Skin of body (tissue), 2 donors: ENCODE data around the gene ABCC5. TPM values are rescaled to one million over a fixed set of nuclear protein-coding genes. Genes with fewer than 3 reads are reported as not detected.
"Not testable (repeated sequence)": the region's sequence is repeated elsewhere in the genome, so short reads cannot be mapped to it uniquely, and the experiment has no call there.

ENCODE experiments used
- DNase-seq: peaks from one replicate; lab custom pipeline; 2025; lab: John Stamatoyannopoulos, UW
- total RNA-seq: library from RNA; depleted of rRNA; stranded (reverse); fragments of >200 nt; gene quantifications from one replicate; pipeline ENCODE4 v1.2.3, GENCODE V29; 2014

ABCC5 gene
- total RNA-seq, 1 donor from 2014 or later: 26.0 TPM

DNA sequence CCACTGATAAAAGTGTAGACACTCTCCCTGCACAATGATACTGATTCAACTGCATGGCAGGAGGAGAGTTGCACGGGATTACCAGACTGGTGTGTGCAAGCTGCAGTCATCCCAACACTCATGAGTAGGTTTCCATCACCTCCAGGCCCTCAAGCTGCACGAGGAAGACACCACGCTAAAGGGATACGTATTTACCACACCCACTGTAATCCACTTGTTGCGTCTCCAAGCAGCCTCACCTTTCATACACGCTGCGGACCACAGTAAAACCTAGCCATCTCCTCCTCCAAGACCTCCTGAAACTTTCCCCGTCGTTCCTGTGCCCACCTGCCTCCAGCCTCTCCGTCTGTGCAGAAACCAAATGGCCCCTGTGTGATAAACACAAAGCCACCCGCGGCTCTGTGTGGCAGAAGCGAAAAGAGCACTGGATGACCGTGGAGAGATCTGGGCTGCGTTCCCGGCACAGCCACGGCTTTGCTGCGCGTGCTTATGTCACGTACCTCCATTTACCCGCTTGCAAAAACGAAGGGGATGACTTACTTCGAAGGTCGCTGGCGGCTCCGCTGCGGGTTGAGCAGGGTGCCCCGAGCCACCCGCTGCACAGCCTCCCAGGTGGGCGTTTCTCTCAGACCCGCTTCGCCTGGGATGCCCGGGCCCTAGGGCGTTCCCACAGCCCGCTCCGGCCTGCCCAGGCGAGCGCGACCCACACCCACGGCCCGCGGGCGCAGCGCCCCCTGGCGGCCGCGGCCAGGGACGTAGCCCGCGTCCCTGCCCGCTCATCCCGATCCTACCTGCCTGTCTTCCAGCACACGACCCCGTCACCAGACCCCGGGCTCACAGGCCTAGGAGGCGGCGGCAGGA lies 643 bp downstream of the ABCC5 start:
- DNase-seq: no peak

DNA sequence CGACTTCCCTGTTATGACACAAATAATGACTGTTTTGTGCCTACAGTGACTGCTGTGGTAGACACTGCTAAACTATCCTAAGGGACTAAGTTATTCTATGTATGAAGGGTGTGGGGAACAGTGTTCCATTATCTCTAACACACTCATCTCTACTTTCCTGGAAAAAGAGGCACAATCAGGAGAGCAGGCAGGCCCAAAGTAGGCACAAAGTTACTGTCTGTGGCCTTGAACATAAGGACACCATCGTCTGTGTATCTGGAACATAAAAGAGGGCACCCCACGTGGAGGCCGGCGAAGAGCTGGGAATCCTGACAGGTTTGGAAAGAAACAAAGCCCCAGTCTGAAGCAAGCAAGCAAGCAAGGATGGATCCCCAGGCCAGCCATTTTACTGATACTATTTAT lies 1.5 kb downstream of the ABCC5 start:
- DNase-seq: no peak

DNA sequence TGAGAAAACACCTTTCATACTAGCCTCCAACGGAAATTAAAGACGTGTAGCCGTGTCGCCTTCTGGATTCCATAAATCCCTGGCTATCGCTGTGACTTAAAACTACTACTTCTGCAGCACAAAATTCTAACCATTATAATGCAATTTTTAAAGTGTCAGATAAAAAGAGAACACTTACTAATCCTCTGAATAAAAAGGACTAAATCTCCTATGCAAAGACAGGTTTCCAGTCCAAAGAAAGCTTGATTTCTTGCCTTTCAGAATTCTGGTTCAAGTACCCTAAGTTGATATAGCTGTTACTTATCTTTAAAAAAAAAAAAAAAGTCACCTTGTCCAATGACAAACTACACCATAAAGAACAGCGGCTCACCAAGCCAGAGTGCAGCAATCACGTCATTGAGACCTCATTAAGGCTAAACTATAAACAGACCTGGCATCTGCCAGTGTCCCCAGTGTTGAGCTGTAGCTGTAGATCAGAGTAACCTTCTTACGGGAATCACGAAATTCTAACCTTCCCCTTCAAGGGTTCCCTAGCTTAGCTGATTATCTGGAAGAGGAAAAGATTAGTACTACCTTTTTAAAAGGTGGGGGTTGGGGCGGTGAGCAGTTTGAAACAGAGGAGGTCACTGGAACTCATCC lies 2.2 kb downstream of the ABCC5 start:
- DNase-seq: no peak

DNA sequence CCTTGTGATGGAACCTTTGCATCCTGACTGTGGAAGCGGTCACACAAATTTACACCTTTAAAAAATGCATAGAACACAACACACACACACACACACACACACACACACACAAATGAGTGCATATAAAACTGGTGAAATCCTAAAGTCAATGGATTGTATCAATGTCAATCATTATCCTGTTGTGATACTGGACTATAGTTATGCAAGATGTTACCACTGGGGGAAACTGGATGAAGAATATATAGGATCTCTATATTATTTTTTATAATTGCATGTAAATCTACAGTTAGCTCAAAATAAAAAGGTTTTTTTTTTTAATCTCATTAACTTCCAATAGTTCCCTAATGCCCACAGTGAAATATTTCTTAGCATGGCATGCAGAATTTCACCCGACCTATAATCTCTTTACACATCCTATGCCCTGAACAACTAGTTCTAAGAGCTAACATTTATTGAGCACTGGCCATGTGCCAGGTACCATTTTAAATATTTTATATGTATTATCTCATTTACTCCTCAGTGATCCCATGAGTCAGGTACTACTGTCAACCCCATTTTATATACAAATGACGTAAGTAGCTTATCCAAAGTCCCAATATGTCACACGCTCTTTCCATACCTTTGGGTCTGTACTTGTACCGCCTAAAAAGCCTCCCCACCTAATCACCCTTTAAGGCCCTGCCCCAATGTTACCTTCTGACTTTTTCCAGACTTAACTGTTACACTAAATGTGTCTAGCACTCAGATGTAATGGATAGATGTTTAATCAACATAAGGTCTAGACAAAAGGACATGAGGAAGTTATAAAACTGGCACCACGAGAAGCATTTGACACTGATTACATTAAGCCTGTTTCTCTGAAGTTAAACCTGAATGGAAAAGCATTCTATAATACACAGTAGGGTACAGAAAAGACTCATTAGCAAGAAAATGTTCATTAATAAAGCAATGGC lies 5.5 kb downstream of the ABCC5 start:
- DNase-seq: no peak

DNA sequence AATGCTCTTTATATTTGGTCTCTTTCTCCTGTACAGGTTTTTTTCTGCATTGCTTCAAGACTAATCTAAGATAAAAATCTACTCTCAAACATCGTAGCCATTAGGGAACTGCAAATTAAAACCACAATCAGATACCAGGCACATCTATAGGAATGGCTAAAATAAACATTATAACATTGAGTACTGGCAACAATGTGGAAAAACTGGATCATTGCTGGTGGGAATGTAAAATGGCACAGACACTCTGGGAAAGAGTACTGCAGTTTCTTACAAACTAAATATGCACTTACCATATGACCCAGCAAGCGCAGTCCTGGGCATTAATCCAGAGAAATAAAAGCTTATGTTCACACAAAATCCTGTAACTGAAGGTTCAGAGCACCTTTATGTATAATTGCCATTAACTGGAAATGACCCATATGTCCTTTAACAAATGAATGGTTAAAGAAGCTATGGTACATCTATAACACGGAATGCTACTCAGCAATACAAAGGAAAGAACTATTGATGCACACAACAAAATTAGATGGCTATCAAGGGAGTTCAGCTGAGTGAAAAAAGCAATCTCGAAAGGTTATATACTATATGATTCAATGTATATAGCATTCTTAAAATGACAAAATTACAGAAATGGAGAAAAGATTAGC lies 6.3 kb downstream of the ABCC5 start:
- no peak for DNase-seq

DNA sequence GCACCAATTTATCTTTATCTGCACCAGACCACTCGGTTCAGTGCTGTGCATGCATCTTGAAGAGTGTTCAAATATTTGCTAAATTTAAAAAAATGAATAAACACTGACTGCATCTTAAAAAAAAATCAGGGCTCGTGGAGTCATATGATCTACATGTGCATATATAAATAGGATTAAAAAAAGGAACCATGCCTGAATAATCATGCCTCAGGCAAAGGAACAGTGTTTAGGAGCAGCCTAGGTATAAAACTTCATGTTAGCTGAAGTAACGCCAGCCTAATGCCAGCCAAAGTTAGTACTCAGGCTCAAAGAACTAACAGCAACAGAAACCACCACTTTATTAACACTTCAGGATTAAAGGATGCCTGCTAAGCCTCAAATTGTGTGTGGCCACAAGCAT lies 9.5 kb downstream of the ABCC5 start:
- no peak for DNase-seq

DNA sequence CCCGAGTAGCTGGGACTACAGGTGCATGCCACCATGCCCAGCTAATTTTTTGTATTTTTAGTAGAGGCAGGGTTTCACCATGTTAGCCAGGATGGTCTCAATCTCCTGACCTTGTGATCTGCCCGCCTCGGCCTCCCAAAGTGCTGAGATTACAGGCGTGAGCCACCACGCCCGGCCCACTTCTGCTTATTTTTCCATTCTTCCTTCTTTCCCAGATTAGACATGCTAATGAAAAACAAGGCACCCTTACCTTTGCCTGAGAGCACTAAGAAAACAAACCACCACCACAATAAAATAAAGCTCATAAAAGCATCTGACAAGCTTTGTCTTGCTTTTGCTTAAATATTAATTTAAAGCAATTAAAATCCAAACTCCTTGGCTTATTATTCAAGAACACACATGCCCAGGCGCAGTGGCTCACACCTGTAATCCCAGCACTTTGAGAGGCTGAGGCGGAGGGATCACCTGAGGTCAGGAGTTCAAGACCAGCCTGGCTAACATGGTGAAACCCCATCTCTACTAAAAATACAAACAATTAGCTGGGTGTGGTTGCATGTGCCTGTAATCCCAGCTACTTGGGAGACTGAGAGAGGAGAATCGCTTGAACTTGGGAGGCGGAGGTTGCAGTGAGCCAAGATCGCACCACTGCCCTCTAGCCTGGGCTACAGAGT lies 10.4 kb downstream of the ABCC5 start:
- DNase-seq: not testable (repeated sequence)

DNA sequence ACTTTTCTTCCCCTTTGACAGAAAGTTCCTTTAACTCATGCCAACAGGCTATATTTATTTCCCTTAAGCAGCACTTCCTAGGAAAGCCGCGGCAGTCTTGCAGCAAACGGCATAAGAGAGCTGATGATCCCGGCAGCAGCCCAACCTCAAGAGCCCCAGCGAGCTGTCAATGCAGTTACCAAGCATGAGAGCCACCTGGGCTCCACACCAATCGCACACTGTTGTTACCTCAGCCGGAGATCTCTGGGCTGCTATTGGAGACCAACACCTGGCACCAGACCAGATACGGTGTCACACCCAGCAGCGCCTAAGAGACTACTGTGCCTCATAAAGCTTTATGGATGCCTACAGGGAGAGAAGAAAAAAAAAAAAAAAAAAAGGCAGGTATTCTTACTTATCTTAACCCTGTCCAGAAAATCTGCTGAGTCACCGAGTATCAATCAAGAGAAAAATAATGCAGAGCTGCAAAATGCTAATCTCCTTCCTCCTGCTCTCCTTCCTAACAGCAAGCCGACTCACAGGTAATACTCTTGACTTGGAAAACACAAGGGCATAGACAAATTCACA lies 11.7 kb downstream of the ABCC5 start:
- peak; percentile 21 for DNase-seq

DNA sequence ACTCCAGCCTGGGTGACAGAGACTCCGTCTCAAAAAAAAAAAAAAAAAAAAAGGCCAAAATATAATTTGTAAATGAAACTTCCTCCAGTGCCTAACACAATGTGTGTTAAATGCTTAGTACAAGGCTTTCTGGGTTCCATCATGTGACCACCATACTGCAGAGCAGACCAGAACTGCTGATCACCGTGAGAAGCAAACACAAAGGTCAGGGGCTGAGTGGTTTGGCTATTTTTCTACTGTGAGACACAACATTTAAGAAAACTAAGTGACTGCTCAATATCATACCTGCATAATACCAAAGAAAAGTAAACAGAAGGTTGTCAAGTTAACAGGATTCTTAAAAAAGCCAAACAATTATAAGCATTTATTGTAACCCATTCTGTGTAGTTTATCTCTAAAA lies 13.2 kb downstream of the ABCC5 start:
- DNase-seq: no peak

DNA sequence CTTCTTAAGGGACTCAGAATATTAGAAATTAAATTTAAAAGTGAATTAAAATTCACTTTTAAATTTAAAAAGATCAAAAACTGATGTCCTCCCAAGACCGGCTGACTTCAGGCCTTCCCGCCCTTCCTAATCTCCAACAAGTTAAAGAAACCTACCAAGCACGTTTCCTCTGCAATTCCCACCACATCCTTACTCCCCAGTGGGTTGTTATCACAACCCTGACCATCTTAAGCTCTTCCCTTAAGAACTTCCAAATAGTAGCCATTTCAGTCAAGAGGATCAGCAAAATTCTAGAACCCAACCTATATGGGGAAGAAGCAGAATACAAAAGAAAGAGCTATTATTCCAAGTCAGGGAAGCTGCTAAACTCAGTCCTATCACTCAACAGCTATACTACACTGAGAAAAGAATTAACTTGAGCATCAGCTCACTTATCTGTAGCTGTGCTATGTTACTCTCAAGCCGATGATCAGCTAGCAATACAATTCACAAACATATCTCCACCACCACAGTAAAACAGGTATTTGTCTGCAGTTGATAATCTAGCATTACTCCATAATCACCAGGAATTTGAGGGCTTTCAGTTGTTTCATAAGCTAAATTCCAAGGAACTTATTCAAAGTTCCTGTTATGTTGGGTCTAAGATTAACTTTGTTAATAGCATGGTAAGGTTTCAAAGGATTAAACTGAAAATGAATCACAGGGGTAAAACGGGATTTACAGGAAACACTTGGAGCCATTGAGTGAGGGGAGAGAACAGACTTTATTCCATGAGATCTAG lies 14.3 kb downstream of the ABCC5 start:
- DNase-seq: no peak

DNA sequence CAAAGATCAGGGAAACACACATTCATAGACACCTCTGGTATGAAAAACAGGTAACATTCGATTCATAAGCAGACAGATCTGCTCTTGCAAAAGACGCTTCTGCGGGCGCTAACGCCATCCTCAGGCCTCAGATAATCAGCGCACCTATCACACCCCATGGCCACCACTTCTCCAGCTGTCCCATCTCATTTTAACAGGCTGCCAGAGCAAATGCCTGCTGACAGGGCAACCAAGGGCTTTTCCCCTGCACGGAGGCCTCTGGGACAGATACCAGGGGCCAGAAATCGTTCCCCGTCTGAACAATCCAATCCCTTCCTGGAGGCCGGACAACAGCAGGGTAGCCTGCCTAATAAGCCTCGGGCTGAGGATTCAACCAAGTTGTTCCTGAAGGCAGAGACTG lies 15.2 kb downstream of the ABCC5 start:
- no peak for DNase-seq

DNA sequence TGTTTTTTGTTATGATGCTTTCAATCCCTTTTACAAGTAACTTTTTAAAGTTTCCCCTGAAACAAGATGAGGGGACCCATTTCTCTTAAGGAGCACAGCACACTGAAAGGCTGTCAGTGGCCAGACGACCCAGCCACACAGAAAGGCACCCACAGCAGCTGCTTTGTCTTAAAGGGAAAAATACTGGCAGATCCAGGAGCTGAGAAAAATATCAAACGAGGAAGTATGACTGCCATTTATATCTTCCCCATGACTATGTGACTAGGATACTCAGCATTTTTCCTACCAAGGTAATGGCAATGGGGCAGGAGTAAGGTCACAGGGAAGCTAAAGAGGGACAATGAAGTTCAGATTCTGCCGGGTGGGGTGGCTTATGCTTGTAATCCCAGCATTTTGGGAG lies 15.9 kb downstream of the ABCC5 start:
- DNase-seq: no peak

DNA sequence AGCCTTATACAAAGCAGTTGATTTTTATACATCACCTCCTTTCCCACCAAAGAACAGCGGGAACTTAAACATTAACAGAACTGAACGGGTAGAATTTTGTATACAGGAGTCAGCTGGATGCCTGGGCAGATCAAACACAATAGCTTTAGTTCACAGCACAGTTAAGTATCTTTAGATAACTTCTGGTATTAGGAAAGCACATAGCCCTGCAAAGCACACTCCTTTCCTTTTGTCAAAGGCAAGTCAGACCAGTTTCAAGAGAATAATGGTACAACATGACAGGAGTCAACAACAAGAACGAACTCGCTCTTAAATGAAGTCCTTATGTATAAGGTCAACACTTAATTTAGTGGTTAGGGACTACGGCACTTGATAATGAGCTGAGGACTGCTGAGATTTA lies 26.3 kb downstream of the ABCC5 start:
- no peak for DNase-seq

DNA sequence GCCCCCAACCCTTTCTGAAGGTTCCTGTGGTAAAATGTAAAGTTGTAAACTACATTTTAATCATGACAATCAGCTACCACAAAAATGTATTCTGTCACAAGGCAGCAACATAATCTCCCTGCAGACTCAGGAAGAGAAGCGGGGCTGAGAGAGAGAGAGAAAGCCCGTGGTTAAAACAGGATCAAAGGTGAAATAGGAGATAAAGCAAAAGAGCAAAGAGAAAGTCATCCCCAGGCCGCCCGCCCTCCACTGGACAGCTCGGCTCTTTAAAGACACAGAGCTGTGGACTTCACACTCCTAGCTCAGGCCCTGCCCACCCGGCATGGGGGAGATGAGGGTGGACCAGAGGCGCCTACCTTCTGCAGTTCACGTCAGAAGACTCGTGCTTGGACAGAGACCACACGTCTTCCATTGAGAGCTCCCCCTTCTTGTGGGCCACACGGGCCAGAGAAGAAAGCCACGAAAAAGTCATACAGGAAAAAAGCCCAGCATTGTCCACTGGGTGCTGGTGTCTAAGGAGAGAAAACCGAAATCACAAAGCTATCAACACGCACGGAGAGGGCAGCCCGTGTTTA lies 29.4 kb downstream of the ABCC5 start:
- no peak for DNase-seq

DNA sequence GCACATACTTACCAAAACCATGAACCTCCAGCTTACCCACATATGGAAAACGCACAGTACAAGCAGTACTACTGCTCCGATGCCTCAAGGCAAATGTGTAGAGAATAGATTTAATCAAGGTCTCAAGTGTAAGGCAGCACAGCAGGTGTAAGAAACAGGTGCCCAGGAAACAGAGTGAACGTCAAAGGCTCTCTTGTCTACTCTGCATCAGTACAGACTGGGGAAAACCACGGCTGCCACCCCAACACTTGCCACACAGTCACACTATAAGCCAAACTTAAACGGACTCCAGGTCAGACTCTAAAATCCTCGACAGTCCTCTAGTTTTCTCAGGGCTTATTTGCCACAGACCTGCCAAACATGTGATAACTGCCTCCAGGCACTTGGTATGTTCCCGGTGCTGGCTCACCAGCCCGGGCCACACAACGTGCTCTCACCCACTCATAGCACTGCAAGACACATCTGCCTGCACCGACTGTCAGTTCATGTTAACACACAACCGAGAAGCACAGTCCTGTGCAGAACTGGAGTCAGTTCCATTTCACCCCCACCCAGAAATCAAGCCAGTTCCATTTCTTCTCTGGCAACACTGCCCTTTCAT lies 30.6 kb downstream of the ABCC5 start:
- DNase-seq: no peak

DNA sequence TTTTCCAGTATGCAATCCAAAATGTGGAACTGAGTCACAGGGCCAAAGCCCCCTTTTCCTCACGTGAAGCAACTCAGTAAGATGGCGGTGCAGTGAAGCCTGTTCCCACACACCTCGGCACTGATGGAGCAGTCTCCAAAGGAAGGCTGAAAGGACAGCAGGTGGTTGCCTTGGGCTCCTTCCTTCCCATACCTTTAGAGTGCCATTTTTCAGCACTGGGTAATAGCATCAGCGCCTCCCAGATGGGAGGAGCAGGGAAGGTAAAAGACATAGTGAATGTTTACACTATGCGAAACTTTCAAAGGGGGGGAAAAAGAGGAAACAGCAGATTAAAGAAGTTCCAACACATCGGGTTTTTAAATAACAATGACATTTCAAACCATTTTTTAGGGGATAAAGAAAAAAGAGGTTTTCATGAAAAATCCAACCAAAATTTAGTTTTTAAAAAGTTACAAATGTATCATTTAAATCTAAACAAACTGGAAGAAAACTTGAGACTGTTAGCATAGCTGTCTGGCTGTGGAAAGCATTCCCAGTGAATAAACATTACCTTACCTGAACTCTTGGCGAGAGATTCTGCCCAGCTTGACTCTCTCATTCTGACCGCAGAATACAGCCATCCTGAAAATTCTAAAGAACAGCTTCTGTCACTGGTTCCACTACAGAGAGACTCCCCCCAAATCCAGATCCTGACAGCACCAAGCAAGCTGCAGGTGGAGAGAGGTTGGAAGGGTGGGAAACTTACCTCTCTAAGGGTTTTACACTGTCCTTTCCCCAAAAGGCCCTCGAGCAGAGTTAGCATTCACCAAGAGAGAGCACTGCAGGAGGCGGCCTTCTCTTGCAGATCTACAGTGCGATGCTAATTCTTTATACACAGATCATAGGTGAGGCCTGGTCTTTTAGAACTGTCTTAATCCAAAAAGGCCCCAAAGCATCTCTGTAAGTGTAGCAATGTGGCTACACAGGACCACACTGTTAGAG lies 32.6 kb downstream of the ABCC5 start:
- no peak for DNase-seq

DNA sequence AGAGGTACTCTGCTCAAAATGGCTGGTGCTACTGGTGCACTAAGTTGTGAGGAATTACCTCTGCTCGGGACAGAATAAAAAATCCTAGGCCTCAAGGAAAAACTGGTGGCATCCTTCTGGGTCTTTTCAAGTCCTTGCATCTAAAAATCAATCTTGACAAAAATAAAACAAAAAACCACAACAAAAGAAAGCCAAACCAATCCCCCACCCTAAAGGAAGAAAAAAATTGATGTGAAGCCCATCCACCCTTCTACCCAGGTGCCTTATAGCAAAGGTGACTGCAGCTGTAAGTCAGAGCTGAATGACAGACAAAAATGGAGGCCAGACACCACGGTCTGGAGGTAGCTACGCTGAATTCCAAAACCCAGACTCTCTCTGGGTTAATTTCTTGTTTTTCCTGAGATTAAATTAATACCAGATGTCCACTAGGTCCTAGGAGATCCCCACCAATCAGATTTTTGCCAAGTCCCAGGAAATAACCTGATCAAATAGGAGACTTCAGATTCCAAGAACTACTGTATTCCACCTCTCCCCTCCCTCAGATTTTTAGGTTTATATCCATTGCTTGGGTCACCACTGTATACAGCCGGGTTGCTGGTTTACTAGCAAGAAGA lies 33.5 kb downstream of the ABCC5 start:
- no peak for DNase-seq
